ENCODE results near the gene SLC25A6.

- TF ChIP-seq JUND (IDR thresholded peaks at IDR 0.05) (no peak), IRF3 (IDR thresholded peaks at IDR 0.05; ENCODE audit: low read depth, low read length) (no peak), RCOR1 (IDR thresholded peaks at IDR 0.05; ENCODE audit: low read length) (no peak), YY1 (IDR thresholded peaks at IDR 0.05; ENCODE audit: low read depth) (no peak), TAF1 (IDR thresholded peaks at IDR 0.05; ENCODE audit: borderline replicate concordance, low read depth, low read length) (no peak), EP300 (IDR thresholded peaks at IDR 0.05; ENCODE audit: borderline replicate concordance in 1 of 2, low read depth in 1 of 2, low read length in 1 of 2) (0 out of 4 replicates have a peak, but pooled peaks of 1 of the 2 experiments have one; percentile 15), POLR2AphosphoS5 (IDR thresholded peaks at IDR 0.05; ENCODE audit: low read depth, low read length) (no peak), CHD2 (IDR thresholded peaks at IDR 0.05; ENCODE audit: low read length, partially characterized antibody) (no peak), FOXJ3 (CRISPR knock-in tag; IDR thresholded peaks at IDR 0.05) (no peak), ELF1 (IDR thresholded peaks at IDR 0.05) (no peak; the same call in 1 of the 2 replicates), EZH2phosphoT487 (IDR thresholded peaks at IDR 0.05; ENCODE audit: borderline replicate concordance, low read depth) (no peak)
- TF ChIP-seq, protein P1, sequence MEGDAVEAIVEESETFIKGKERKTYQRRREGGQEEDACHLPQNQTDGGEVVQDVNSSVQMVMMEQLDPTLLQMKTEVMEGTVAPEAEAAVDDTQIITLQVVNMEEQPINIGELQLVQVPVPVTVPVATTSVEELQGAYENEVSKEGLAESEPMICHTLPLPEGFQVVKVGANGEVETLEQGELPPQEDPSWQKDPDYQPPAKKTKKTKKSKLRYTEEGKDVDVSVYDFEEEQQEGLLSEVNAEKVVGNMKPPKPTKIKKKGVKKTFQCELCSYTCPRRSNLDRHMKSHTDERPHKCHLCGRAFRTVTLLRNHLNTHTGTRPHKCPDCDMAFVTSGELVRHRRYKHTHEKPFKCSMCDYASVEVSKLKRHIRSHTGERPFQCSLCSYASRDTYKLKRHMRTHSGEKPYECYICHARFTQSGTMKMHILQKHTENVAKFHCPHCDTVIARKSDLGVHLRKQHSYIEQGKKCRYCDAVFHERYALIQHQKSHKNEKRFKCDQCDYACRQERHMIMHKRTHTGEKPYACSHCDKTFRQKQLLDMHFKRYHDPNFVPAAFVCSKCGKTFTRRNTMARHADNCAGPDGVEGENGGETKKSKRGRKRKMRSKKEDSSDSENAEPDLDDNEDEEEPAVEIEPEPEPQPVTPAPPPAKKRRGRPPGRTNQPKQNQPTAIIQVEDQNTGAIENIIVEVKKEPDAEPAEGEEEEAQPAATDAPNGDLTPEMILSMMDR (IDR thresholded peaks at IDR 0.05): no peak
- TF ChIP-seq, protein P2, sequence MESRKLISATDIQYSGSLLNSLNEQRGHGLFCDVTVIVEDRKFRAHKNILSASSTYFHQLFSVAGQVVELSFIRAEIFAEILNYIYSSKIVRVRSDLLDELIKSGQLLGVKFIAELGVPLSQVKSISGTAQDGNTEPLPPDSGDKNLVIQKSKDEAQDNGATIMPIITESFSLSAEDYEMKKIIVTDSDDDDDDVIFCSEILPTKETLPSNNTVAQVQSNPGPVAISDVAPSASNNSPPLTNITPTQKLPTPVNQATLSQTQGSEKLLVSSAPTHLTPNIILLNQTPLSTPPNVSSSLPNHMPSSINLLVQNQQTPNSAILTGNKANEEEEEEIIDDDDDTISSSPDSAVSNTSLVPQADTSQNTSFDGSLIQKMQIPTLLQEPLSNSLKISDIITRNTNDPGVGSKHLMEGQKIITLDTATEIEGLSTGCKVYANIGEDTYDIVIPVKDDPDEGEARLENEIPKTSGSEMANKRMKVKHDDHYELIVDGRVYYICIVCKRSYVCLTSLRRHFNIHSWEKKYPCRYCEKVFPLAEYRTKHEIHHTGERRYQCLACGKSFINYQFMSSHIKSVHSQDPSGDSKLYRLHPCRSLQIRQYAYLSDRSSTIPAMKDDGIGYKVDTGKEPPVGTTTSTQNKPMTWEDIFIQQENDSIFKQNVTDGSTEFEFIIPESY (IDR thresholded peaks at IDR 0.05; ENCODE audit: borderline replicate concordance, low read depth): no peak; the same call in 1 of the 2 replicates
- TF ChIP-seq, protein P3, sequence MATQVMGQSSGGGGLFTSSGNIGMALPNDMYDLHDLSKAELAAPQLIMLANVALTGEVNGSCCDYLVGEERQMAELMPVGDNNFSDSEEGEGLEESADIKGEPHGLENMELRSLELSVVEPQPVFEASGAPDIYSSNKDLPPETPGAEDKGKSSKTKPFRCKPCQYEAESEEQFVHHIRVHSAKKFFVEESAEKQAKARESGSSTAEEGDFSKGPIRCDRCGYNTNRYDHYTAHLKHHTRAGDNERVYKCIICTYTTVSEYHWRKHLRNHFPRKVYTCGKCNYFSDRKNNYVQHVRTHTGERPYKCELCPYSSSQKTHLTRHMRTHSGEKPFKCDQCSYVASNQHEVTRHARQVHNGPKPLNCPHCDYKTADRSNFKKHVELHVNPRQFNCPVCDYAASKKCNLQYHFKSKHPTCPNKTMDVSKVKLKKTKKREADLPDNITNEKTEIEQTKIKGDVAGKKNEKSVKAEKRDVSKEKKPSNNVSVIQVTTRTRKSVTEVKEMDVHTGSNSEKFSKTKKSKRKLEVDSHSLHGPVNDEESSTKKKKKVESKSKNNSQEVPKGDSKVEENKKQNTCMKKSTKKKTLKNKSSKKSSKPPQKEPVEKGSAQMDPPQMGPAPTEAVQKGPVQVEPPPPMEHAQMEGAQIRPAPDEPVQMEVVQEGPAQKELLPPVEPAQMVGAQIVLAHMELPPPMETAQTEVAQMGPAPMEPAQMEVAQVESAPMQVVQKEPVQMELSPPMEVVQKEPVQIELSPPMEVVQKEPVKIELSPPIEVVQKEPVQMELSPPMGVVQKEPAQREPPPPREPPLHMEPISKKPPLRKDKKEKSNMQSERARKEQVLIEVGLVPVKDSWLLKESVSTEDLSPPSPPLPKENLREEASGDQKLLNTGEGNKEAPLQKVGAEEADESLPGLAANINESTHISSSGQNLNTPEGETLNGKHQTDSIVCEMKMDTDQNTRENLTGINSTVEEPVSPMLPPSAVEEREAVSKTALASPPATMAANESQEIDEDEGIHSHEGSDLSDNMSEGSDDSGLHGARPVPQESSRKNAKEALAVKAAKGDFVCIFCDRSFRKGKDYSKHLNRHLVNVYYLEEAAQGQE (IDR thresholded peaks at IDR 0.05; ENCODE audit: low read depth, low read length): no peak
Observed at GRCh38 chrX:1392376-1393068, 609 bp upstream of the SLC25A6 start.

Data from SK-N-SH (cell line).